GM23248 (cell line): ENCODE measurements around the gene CD37. TPM values are rescaled to one million over a fixed set of nuclear protein-coding genes. Genes with fewer than 3 reads are reported as not detected.
"Not testable (repeated sequence)": the region's sequence is repeated elsewhere in the genome, so short reads cannot be mapped to it uniquely, and the experiment has no call there.

Source experiments
- DNase-seq: peaks from one replicate; pipeline ENCODE4 v3.0.0-alpha.2; 2015
- H2AFZ ChIP-seq: fragments of 200-600 bp; sonication (generic); 2 replicates; pipeline ENCODE4 v1.6.1; 2016; ENCODE audit warnings: antibody characterized with exemption
- H3F3A ChIP-seq: fragments of 200-600 bp; sonication (generic); 2 replicates; pipeline ENCODE4 v1.6.1; 2016; ENCODE audit warnings: mild to moderate bottlenecking, antibody characterized with exemption, mixed run types; ENCODE audit not compliant: insufficient read depth
- H3K27ac ChIP-seq: fragments of 200-600 bp; sonication (generic); 2 replicates; pipeline ENCODE4 v1.5.1; 2016; ENCODE audit warnings: mild to moderate bottlenecking
- H3K27me3 ChIP-seq: fragments of 200-600 bp; sonication (generic); replicated peaks from 2 replicates; pipeline ENCODE4 v1.6.1; 2016; ENCODE audit warnings: mild to moderate bottlenecking; ENCODE audit not compliant: insufficient read depth
- H3K36me3 ChIP-seq: fragments of 200-600 bp; sonication (generic); 2 replicates; pipeline ENCODE4 v1.6.1; 2016; ENCODE audit warnings: low read depth, mild to moderate bottlenecking
- H3K4me1 ChIP-seq: fragments of 200-600 bp; sonication (generic); 2 replicates; pipeline ENCODE4 v1.6.1; 2016; ENCODE audit warnings: mild to moderate bottlenecking; ENCODE audit not compliant: insufficient read depth
- H3K4me2 ChIP-seq: fragments of 200-600 bp; sonication (generic); one replicate; pipeline ENCODE4 v1.6.1; 2016; ENCODE audit warnings: mild to moderate bottlenecking; ENCODE audit not compliant: unreplicated experiment
- H3K4me3 ChIP-seq: fragments of 200-600 bp; sonication (generic); 2 replicates; pipeline ENCODE4 v1.5.1; 2016; ENCODE audit warnings: mild to moderate bottlenecking
- H3K79me2 ChIP-seq: fragments of 200-600 bp; sonication (generic); 2 replicates; pipeline ENCODE4 v1.6.1; 2016; ENCODE audit warnings: mild to moderate bottlenecking; ENCODE audit not compliant: insufficient read depth
- H3K9ac ChIP-seq: fragments of 200-600 bp; sonication (generic); 2 replicates; pipeline ENCODE4 v1.6.1; 2016; ENCODE audit warnings: mild to moderate bottlenecking
- H3K9me2 ChIP-seq: fragments of 200-600 bp; sonication (generic); 2 replicates; pipeline ENCODE4 v1.6.1; 2016; ENCODE audit warnings: mixed run types, mild to moderate bottlenecking, moderate library complexity; ENCODE audit not compliant: insufficient read depth
- H3K9me3 ChIP-seq: fragments of 200-600 bp; sonication (generic); one replicate; pipeline ENCODE4 v1.6.1; 2017; ENCODE audit warnings: low read depth
- H4K20me1 ChIP-seq: fragments of 200-600 bp; sonication (generic); 2 replicates; pipeline ENCODE4 v1.6.0; 2016; ENCODE audit not compliant: insufficient read depth
- EZH2 ChIP-seq: fragments of 200-600 bp; sonication (generic); IDR thresholded peaks from 2 replicates; pipeline ENCODE4 v1.6.1; 2018; ENCODE audit warnings: antibody characterized with exemption, mild to moderate bottlenecking; ENCODE audit not compliant: insufficient read depth, poor library complexity, severe bottlenecking
- EZH2phosphoT487 ChIP-seq: fragments of 200-600 bp; sonication (generic); IDR thresholded peaks from 2 replicates; pipeline ENCODE4 v1.6.1; 2018; ENCODE audit warnings: antibody characterized with exemption, moderate library complexity, mild to moderate bottlenecking, low read depth; ENCODE audit not compliant: insufficient read depth
- WGBS, 2 experiments: methylation state at CpG; one replicate each; pipeline ENCODE4 v1.1.6; 2015 to 2017; ENCODE audit warnings: low lambda C conversion rate in 2 of 2, low coverage in 1 of 2; ENCODE audit errors: missing lambda C conversion rate in 2 of 2; 5-methylcytosine and 5-hydroxymethylcytosine counted together
- in situ Hi-C: fragments of 300-500 bp; cut with MboI; formaldehyde crosslinking; loops from 2 replicates; pipeline ENCODE4 v1.15.0; 2020
- polyA plus RNA-seq: library from polyadenylated mRNA; unstranded; fragments of >200 nt; fragmentation: Nextera tagmentation; extraction: Ambion mirVana; gene quantifications from 2 replicates; pipeline ENCODE4 v1.2.1, GENCODE V29; 2016
- total RNA-seq: library from RNA; depleted of rRNA; stranded (reverse); fragments of >200 nt; shearing (Covaris generic); gene quantifications from 2 replicates; pipeline ENCODE4 v1.2.3, GENCODE V29; 2014

The CD37 gene
- total and polyA plus RNA-seq, 2 experiments from 2014 or later: 1.8 TPM; not detected in 1

GRCh38 chr19:49290517-49290916 is 44.7 kb upstream of the CD37 start:
- no peak overlapping the region for H3K4me3 ChIP-seq
- H2AFZ ChIP-seq: no peak overlapping the region
- no peaks in the 10 kb centered on the region for H3K79me2 ChIP-seq
- 38 to 43% methylated on average over 3 of the region's 3 CpGs for WGBS, 2 experiments
- H3K9me2 ChIP-seq: no peaks in the 10 kb centered on the region
- no peaks in the 10 kb centered on the region for H4K20me1 ChIP-seq
- H3K9ac ChIP-seq: no peak overlapping the region
- in situ Hi-C loops: no loop called here
- no peak overlapping the region for H3K27ac ChIP-seq
- TF ChIP-seq EZH2: no peak
- TF ChIP-seq EZH2phosphoT487: no peak
- H3K27me3 ChIP-seq: peaks cover 2% of the 10 kb centered on the region; the same call in 1 of the 2 replicates
- H3F3A ChIP-seq: no peaks in the 10 kb centered on the region
- no peak for DNase-seq
- no peak overlapping the region for H3K4me2 ChIP-seq
- H3K4me1 ChIP-seq: no peaks in the 10 kb centered on the region
- H3K36me3 ChIP-seq: no peaks in the 10 kb centered on the region
- no peaks in the 10 kb centered on the region for H3K9me3 ChIP-seq

DNA sequence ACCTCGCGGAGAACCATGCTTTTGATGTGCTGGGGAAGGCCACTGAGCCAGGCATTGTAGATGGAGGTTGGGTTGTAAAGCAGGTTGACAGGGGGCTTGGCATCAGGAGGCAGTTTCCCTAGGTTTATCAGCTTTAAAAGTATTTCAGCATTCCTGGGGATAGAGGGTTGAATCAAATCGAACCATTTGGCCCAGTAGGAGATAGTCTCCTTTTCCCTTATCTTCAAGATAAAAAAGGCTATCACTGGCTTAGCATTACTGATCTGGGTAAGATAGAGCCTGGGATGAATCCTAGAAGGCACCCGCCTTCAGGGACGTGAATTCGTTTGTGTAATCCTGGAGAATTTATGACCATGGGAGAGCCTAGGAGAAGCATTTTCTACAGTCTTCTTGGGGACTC is 40.8 kb upstream of the CD37 start:
- no peak overlapping the region for H3K9ac ChIP-seq
- no peaks in the 10 kb centered on the region for H3K4me1 ChIP-seq
- H3K9me3 ChIP-seq: no peaks in the 10 kb centered on the region
- 69 to 83% methylated on average over 6 of the region's 6 CpGs for WGBS, 2 experiments
- H3K4me3 ChIP-seq: no peak overlapping the region
- no peaks in the 10 kb centered on the region for H3K9me2 ChIP-seq
- no peaks in the 10 kb centered on the region for H3K36me3 ChIP-seq
- H3K4me2 ChIP-seq: no peak overlapping the region
- no peak for TF ChIP-seq EZH2phosphoT487
- TF ChIP-seq EZH2: no peak
- H4K20me1 ChIP-seq: no peaks in the 10 kb centered on the region
- H3K27me3 ChIP-seq: peaks cover 18% of the 10 kb centered on the region; the same call in 1 of the 2 replicates
- no peak for DNase-seq
- H3K27ac ChIP-seq: no peak overlapping the region
- H3F3A ChIP-seq: no peaks in the 10 kb centered on the region
- in situ Hi-C loops: no loop called here
- H2AFZ ChIP-seq: no peak overlapping the region
- H3K79me2 ChIP-seq: no peaks in the 10 kb centered on the region

- Histone ChIP-seq H3K27me3 (peaks cover 18% of the 10 kb centered on the region; the same call in 1 of the 2 replicates), H2AFZ (no peak overlapping the region), H3K79me2 (no peaks in the 10 kb centered on the region), H3K36me3 (no peaks in the 10 kb centered on the region), H3K9me2 (no peaks in the 10 kb centered on the region), H3K4me2 (no peak overlapping the region), H3K27ac (no peak overlapping the region), H3F3A (no peaks in the 10 kb centered on the region), H3K9me3 (no peaks in the 10 kb centered on the region), H3K4me3 (no peak overlapping the region), H4K20me1 (no peaks in the 10 kb centered on the region), H3K4me1 (no peaks in the 10 kb centered on the region), H3K9ac (no peak overlapping the region)
- in situ Hi-C loops: no loop called here
- WGBS, 2 experiments: 73 to 78% methylated on average over 7 to 8 of the region's 8 CpGs
- DNase-seq: no peak
- TF ChIP-seq EZH2 (no peak), EZH2phosphoT487 (no peak)
Measured at GRCh38 chr19:49295208-49295880, 39.9 kb upstream of the CD37 start.

DNA sequence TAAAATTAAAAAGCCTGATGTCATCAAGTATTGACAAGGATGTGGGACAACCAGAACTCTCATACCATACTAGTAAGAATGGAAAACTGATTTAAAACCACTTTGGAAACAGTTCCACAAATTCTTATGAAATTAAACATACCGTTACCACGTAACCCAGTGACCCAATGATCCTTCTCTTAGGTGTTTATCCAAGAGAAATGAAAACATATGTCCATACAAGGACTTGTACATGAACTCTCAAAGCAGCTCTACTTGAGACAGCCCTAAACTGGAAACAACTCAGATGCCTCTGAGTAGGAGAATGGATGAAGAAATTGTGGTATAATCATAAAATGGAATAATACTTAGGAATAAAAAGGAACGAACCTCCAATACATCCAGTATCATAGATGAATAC is 37.8 kb upstream of the CD37 start:
- Histone ChIP-seq H3K27me3 (peaks cover 18% of the 10 kb centered on the region; the same call in 1 of the 2 replicates), H3K79me2 (no peaks in the 10 kb centered on the region), H2AFZ (no peak overlapping the region), H3K9me2 (no peaks in the 10 kb centered on the region), H3K27ac (no peak overlapping the region), H3K9ac (no peak overlapping the region), H3K9me3 (no peaks in the 10 kb centered on the region), H4K20me1 (no peaks in the 10 kb centered on the region), H3K4me2 (no peak overlapping the region), H3K4me3 (no peak overlapping the region), H3K36me3 (no peaks in the 10 kb centered on the region), H3K4me1 (no peaks in the 10 kb centered on the region), H3F3A (no peaks in the 10 kb centered on the region)
- DNase-seq: no peak
- TF ChIP-seq EZH2 (no peak), EZH2phosphoT487 (no peak)
- in situ Hi-C loops: no loop called here
- 53 to 54% methylated on average over 3 of the region's 3 CpGs for WGBS, 2 experiments

DNA sequence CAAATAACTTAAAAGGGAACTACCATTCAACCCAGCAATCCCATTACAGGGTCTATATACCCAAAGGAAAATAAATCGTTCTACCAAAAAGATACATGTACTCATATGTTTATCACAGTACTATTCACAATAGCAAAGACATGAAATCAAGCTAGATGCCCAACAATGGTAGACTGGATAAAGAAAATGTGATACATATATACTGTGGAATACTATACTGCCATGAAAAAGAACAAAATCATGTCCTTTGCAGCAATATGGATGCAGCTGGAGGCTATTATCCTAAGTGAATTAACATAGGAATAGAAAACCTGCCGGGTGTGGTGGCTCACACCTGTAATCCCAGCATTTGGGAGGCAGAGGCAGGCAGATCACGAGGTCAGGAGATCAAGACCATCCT is 36.6 kb upstream of the CD37 start:
- H2AFZ ChIP-seq, DNase-seq, H3K4me1 ChIP-seq, H4K20me1 ChIP-seq, H3F3A ChIP-seq, H3K36me3 ChIP-seq, H3K4me2 ChIP-seq, H3K27ac ChIP-seq, H3K9me2 ChIP-seq, H3K9me3 ChIP-seq, H3K4me3 ChIP-seq, H3K79me2 ChIP-seq, H3K9ac ChIP-seq, in situ Hi-C loops: not testable (repeated sequence)
- 59 to 61% methylated on average over 3 of the region's 3 CpGs for WGBS, 2 experiments
- peaks cover 18% of the 10 kb centered on the region; the same call in 1 of the 2 replicates for H3K27me3 ChIP-seq
